Measurements from ENCODE around the gene FRMD8. TPM values are rescaled to one million over a fixed set of nuclear protein-coding genes. Genes with fewer than 3 reads are reported as not detected.
A peak's percentile ranks its signal among the peaks of the same experiment; 100 is the strongest.

FRMD8 gene
- total RNA-seq, 3 donors from 2014 or later (not counting 1 experiment from before 2014, with no cell fraction given) = 45.6 to 58.4 (median 57.7) TPM

DNA sequence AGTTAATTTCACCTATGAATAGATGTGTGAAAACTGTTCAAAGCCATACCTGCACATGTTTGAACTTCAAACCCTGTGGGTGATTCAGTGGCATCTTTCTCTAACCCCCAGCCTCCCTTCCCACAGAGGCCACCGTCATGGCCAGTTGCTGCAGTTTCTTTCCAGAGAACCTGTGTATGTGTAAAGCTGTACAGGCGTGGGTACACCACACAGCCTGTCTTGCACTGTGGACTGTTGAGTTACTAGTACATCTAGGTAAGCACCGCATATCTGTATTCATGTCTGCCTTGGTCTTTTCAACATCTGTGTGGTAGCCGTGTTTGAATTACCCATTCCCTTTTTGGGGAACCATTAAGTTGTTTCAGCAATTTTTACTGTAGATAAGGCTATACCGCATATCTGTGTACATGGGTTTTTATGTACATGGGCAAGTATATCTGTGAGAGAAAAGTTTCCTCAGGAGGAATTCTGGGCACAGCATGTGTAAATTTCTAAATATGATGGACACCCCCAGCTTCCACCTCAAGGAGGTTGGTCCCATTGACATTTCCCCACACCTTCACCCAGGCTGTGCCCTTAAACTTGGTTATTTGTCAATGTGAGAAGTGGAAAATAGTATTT, 50.1 kb downstream of the FRMD8 start:
- H3K27ac ChIP-seq (ENCODE audit: low read length) = no peak overlapping the region
- 86% methylated on average over 4 of the region's 5 CpGs for WGBS (ENCODE audit: insufficient coverage)
- ATAC-seq (no peak), DNase-seq (no peak)
- Mint-ChIP-seq H3K9me3 (no peaks in the 10 kb centered on the region), H3K27me3 (ENCODE audit: low read depth in 2 of 2) (no peaks in the 10 kb centered on the region), H3K4me1 (peaks cover 77 to 80% of the 10 kb centered on the region in 2 donors), H3K36me3 (no peaks in the 10 kb centered on the region), H3K4me3 (no peak overlapping the region), H3K27ac (peak overlapping the region; percentile 66 to 98)
- no peaks in the 10 kb centered on the region for H3K9me3 ChIP-seq (ENCODE audit: control insufficient read depth, insufficient read depth, low read length)
- H3K4me1 ChIP-seq (ENCODE audit: control insufficient read depth, insufficient read depth, low read length) = peaks cover 33% of the 10 kb centered on the region
- TF ChIP-seq, protein P1, sequence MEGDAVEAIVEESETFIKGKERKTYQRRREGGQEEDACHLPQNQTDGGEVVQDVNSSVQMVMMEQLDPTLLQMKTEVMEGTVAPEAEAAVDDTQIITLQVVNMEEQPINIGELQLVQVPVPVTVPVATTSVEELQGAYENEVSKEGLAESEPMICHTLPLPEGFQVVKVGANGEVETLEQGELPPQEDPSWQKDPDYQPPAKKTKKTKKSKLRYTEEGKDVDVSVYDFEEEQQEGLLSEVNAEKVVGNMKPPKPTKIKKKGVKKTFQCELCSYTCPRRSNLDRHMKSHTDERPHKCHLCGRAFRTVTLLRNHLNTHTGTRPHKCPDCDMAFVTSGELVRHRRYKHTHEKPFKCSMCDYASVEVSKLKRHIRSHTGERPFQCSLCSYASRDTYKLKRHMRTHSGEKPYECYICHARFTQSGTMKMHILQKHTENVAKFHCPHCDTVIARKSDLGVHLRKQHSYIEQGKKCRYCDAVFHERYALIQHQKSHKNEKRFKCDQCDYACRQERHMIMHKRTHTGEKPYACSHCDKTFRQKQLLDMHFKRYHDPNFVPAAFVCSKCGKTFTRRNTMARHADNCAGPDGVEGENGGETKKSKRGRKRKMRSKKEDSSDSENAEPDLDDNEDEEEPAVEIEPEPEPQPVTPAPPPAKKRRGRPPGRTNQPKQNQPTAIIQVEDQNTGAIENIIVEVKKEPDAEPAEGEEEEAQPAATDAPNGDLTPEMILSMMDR (IDR thresholded peaks at IDR 0.05) = no peak
- peaks cover 53% of the 10 kb centered on the region for H3K36me3 ChIP-seq (ENCODE audit: control insufficient read depth, insufficient read depth, low read length)
- intact Hi-C loops (cut with micrococcal nuclease) = no loop called here
- H3K27me3 ChIP-seq (ENCODE audit: control insufficient read depth, insufficient read depth, low read length) = no peaks in the 10 kb centered on the region
- no peak overlapping the region for H3K4me3 ChIP-seq (ENCODE audit: low read length)

DNA sequence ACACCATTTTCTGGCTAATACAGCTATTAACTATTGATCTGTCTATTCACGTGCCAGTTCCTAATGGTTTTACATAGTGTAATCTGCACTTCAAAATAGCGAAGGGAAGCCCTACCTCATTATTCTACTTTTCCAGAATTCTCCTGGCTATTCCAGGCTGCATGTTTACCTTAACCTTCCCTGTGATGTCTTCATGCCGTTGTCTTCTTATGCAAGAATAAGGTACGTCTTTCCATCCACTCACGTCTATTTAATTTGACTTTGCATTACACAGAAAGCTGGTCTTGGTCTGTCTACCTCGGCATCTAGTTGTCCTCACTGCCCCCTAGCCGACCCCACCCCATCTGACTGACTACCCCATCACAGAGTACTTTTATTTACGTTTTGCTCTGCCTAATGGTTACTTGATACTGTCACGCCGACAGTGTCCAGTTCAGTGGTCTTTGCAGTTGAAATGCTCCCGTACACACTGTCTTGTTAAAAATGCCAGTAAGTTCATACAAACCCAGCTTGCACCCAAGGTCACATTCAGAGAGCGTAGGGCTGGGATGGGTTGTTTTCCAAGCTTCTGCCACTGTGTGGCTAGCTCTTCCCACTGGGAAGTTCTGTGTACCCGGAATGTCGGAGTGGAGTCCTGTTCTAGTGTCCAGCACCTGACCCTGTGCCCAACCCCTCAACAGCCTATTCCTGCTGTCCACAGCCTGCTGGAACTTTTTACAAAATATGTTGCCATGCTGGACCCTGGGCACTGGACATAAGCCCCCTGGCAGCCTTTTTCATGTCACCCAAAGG, 51.2 kb downstream of the FRMD8 start:
- DNase-seq = peak in 1 of 2 donors; percentile 15
- H3K27ac Mint-ChIP-seq = peak overlapping the region; percentile 75 to 98
- no peaks in the 10 kb centered on the region for H3K27me3 Mint-ChIP-seq (ENCODE audit: low read depth in 2 of 2)
- no peak for ATAC-seq
- peaks cover 75 to 80% of the 10 kb centered on the region in 2 donors for H3K4me1 Mint-ChIP-seq
- Histone ChIP-seq H3K27ac (ENCODE audit: low read length) (no peak overlapping the region), H3K9me3 (ENCODE audit: control insufficient read depth, insufficient read depth, low read length) (no peaks in the 10 kb centered on the region), H3K27me3 (ENCODE audit: control insufficient read depth, insufficient read depth, low read length) (no peaks in the 10 kb centered on the region), H3K4me3 (ENCODE audit: low read length) (no peak overlapping the region), H3K4me1 (ENCODE audit: control insufficient read depth, insufficient read depth, low read length) (peaks cover 44% of the 10 kb centered on the region), H3K36me3 (ENCODE audit: control insufficient read depth, insufficient read depth, low read length) (peaks cover 54% of the 10 kb centered on the region)
- WGBS (ENCODE audit: insufficient coverage) = 95% methylated on average over 14 of the region's 14 CpGs
- H3K4me3 Mint-ChIP-seq = no peak overlapping the region
- intact Hi-C loops (cut with micrococcal nuclease) = loop anchor here (2.0 kb wide), 1 partner anchor 17 kb away; no protein-coding TSS in a partner anchor
- TF ChIP-seq, protein P1 (IDR thresholded peaks at IDR 0.05) = no peak
- no peaks in the 10 kb centered on the region for H3K9me3 Mint-ChIP-seq
- no peaks in the 10 kb centered on the region for H3K36me3 Mint-ChIP-seq

DNA sequence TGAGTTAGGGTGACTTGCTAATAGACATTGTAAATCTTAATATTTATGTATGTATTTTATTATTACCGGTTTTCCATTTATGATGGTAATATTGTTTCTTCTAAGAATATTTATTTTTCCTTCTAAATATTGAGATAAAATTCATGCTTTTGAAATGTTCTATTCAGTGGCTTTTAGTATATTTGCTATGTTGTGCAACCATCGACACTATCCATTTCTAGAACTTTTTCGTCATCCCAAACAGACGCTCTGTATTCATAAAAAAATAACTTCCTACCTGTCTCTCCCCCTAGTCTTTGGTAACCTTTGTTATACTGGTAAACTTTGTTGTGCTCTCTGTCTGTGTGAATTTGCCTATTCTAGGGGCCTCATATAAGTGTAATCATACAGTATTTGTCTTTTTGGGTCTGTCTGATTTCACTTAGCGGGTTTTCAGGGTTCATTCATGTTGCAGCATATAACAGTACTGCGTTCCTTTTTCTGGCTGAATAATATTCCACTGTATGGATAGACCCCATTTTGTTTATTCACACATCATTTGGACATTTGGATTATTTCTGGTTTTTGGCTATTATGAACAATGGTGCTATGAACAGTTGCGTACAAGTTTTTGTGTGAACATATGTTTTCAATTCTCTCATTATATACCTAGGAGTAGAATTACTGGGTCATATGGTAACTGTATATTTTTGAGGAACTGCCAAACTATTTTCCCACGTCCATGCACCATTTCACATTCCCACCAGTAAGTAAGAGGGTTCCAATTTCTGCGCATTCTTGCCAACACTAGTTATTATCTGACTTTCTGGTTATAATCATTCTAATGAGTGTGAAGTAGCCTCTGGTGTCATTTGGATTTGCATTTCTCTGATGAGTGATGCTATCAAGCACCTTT, 52.1 kb downstream of the FRMD8 start:
- Histone ChIP-seq H3K27ac (ENCODE audit: low read length) (no peak overlapping the region), H3K4me1 (ENCODE audit: control insufficient read depth, insufficient read depth, low read length) (peaks cover 53% of the 10 kb centered on the region), H3K36me3 (ENCODE audit: control insufficient read depth, insufficient read depth, low read length) (peaks cover 51% of the 10 kb centered on the region), H3K4me3 (ENCODE audit: low read length) (no peak overlapping the region), H3K9me3 (ENCODE audit: control insufficient read depth, insufficient read depth, low read length) (no peaks in the 10 kb centered on the region), H3K27me3 (ENCODE audit: control insufficient read depth, insufficient read depth, low read length) (no peaks in the 10 kb centered on the region)
- no peak overlapping the region for H3K4me3 Mint-ChIP-seq
- peaks cover 76 to 83% of the 10 kb centered on the region in 2 donors for H3K4me1 Mint-ChIP-seq
- TF ChIP-seq, protein P1 (IDR thresholded peaks at IDR 0.05) = no peak
- no peaks in the 10 kb centered on the region for H3K27me3 Mint-ChIP-seq (ENCODE audit: low read depth in 2 of 2)
- H3K36me3 Mint-ChIP-seq = no peaks in the 10 kb centered on the region
- H3K9me3 Mint-ChIP-seq = no peaks in the 10 kb centered on the region
- 100% methylated on average over 2 of the region's 9 CpGs for WGBS (ENCODE audit: insufficient coverage)
- H3K27ac Mint-ChIP-seq = peak overlapping the region; percentile 78 to 92
- ATAC-seq (no peak), DNase-seq (no peak)
- intact Hi-C loops (cut with micrococcal nuclease) = loop anchor here (2.0 kb wide), 1 partner anchor 16 kb away; no protein-coding TSS in a partner anchor

Measured in natural killer cell (primary cell).